OCI-LY1 (cell line): ENCODE measurements around the gene PARVA.

ENCODE experiments used
- EZH2 ChIP-seq: fragments of 200-600 bp; sonication (generic), shearing (Covaris generic); IDR thresholded peaks from 2 replicates; pipeline ENCODE4 v1.8.0; 2017; ENCODE audit warnings: borderline replicate concordance, mixed run types, mild to moderate bottlenecking, antibody characterized with exemption, low read length, moderate library complexity, mixed read lengths
- TF ChIP-seq, protein P1 (sequence below): fragments of 200-600 bp; sonication (generic), shearing (Covaris generic); IDR thresholded peaks from 2 replicates; pipeline ENCODE4 v1.5.1; 2017; ENCODE audit warnings: mild to moderate bottlenecking, antibody characterized with exemption, low read length, moderate library complexity, mixed read lengths

DNA sequence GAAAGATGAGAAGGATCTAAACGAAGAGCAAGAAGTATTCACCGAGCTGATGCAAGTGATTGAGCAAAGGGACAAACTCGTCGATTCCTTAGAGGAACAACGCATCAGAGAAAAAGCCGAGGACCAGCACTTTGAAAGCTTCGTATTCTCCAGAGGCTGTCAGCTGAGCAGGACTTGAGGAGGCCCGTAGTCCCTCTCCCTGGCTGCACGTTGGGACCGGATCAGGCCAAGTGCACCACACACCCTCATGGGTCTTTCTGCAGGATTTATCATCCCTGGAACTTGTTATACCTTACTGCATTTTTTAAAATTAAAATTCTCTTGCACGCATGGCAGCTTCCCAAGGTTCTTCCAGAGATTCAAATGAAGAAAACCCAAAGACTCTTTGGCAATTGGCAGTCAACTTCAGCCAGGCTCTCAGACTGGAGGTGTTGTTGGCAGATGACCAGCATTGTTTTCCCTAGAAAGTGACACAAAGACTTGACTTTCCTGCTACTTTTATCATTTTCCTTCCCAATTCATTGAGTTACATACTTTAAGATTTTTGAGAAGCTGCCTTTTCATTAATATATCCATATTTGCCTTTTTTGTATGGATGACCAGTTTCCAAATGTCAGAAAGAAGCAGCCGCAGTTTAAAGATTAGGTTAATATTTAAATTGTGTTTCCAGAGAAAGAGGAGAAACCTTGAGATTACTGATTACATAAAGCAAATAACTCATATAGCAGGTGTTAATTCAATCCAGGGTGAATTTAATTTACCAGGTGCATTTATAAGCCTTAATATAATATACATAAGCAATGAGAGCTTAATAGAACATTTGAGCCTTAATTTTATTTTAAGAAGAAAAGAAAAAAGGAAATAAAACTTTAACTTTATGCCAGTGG is 18.8 kb upstream of the PARVA start:
- TF ChIP-seq, protein P1, sequence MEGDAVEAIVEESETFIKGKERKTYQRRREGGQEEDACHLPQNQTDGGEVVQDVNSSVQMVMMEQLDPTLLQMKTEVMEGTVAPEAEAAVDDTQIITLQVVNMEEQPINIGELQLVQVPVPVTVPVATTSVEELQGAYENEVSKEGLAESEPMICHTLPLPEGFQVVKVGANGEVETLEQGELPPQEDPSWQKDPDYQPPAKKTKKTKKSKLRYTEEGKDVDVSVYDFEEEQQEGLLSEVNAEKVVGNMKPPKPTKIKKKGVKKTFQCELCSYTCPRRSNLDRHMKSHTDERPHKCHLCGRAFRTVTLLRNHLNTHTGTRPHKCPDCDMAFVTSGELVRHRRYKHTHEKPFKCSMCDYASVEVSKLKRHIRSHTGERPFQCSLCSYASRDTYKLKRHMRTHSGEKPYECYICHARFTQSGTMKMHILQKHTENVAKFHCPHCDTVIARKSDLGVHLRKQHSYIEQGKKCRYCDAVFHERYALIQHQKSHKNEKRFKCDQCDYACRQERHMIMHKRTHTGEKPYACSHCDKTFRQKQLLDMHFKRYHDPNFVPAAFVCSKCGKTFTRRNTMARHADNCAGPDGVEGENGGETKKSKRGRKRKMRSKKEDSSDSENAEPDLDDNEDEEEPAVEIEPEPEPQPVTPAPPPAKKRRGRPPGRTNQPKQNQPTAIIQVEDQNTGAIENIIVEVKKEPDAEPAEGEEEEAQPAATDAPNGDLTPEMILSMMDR = no peak
- TF ChIP-seq EZH2 = no peak
